B cell (primary cell): ENCODE data around the gene CRAMP1. TPM values are rescaled to one million over a fixed set of nuclear protein-coding genes. Genes with fewer than 3 reads are reported as not detected.

Experiments used
- ATAC-seq: fragments of 200-7000 bp; cut with Tn5 transposase; one replicate; pipeline ENCODE4 v1.10.0; 2021; ENCODE audit warnings: low read depth, mild to moderate bottlenecking, moderate number of reproducible peaks, moderate library complexity
- CTCF ChIA-PET: fragments of 350-600 bp; sonication (Branson Sonifier 250); formaldehyde crosslinking; loops from one replicate; lab custom pipeline; 2021; ENCODE audit warnings: antibody characterized with exemption, inconsistent platforms; lab: Charles Lee
- POLR2A ChIA-PET: fragments of 350-600 bp; sonication (Branson Sonifier 250); formaldehyde crosslinking; loops from one replicate; lab custom pipeline; 2021; ENCODE audit warnings: antibody characterized with exemption; lab: Charles Lee
- DNase-seq: peaks from one replicate; pipeline ENCODE4 v3.0.0; 2013
- H2AFZ ChIP-seq: 2 replicates; pipeline ENCODE4 v1.6.1; 2012; ENCODE audit warnings: mild to moderate bottlenecking, low read depth, low read length; ENCODE audit not compliant: insufficient read depth, poor library complexity, severe bottlenecking
- H3K27ac ChIP-seq, 2 donors: 1 replicate in 1 of 2; 2 replicates in 1 of 2; pipeline ENCODE4 v1.5.1; 2012 to 2013; ENCODE audit warnings: low read length in 2 of 2, mild to moderate bottlenecking in 2 of 2, moderate library complexity in 1 of 2
- H3K27me3 ChIP-seq, 4 experiments: fragments of 200-600 bp in 1 of 4; sonication (generic) in 1 of 4; replicated peaks in 1 of 4; 1 replicate in 2 of 4; 2 replicates in 2 of 4; pipeline versions ENCODE4 v1.6.1 to v1.7.0; 2013 to 2016; ENCODE audit warnings: low read length in 3 of 4, mild to moderate bottlenecking in 2 of 4, mixed read lengths in 1 of 4, moderate library complexity in 1 of 4; ENCODE audit not compliant: insufficient read depth in 4 of 4, control insufficient read depth in 3 of 4; ENCODE audit errors: control extremely low read depth in 1 of 4
- H3K36me3 ChIP-seq, 2 experiments: replicated peaks in 1 of 2; 1 replicate in 1 of 2; 2 replicates in 1 of 2; pipeline versions ENCODE4 v1.6.1 to v1.7.1; 2013; ENCODE audit warnings: low read length in 1 of 2; ENCODE audit not compliant: insufficient read depth in 2 of 2, control insufficient read depth in 1 of 2; ENCODE audit errors: control extremely low read depth in 1 of 2, extremely low read depth in 1 of 2
- H3K4me1 ChIP-seq, 2 donors: fragments of 200-600 bp in 1 of 2; sonication (generic) in 1 of 2; 1 replicate in 1 of 2; 2 replicates in 1 of 2; pipeline versions ENCODE4 v1.5.1 to v1.6.1; 2013 to 2017; ENCODE audit warnings: low read length in 2 of 2; ENCODE audit not compliant: control insufficient read depth in 2 of 2, insufficient read depth in 2 of 2
- H3K4me2 ChIP-seq: replicated peaks from 2 replicates; pipeline ENCODE3; 2012; ENCODE audit warnings: mild to moderate bottlenecking, low read depth, low read length; ENCODE audit not compliant: poor library complexity, severe bottlenecking
- H3K4me3 ChIP-seq, 5 experiments: fragments of 200-600 bp in 1 of 5; sonication (generic) in 1 of 5; 1 replicate in 3 of 5; 2 replicates in 2 of 5; pipeline versions ENCODE4 v1.5.1 to v1.7.0; 2011 to 2016; ENCODE audit warnings: low read length in 4 of 5, mild to moderate bottlenecking in 4 of 5, low read depth in 2 of 5, control low read depth in 1 of 5, moderate library complexity in 1 of 5; ENCODE audit not compliant: insufficient read depth in 1 of 5; ENCODE audit errors: control extremely low read depth in 1 of 5, extremely low read depth in 1 of 5
- H3K79me2 ChIP-seq: fragments of 200-600 bp; sonication (generic); one replicate; pipeline ENCODE4 v1.6.0; 2016; ENCODE audit warnings: low read length; ENCODE audit not compliant: control insufficient read depth, insufficient read depth
- H3K9ac ChIP-seq: fragments of 200-600 bp; sonication (generic); 2 replicates; pipeline ENCODE4 v1.6.1; 2017; ENCODE audit warnings: mild to moderate bottlenecking, low read length, moderate library complexity
- H3K9me3 ChIP-seq, 3 donors: one replicate each; pipeline versions ENCODE4 v1.6.1 to v1.7.1; 2013; ENCODE audit warnings: low read length in 2 of 3; ENCODE audit not compliant: control insufficient read depth in 2 of 3, insufficient read depth in 1 of 3; ENCODE audit errors: control extremely low read depth in 1 of 3
- H4K20me1 ChIP-seq: 2 replicates; pipeline ENCODE4 v1.6.0; 2012; ENCODE audit warnings: mild to moderate bottlenecking, low read length; ENCODE audit not compliant: insufficient read depth, control insufficient read depth, poor library complexity, severe bottlenecking
- H3K27ac Mint-ChIP-seq: one replicate; pipeline ENCODE4 v1.8.0; 2021; ENCODE audit warnings: mixed read lengths
- H3K27me3 Mint-ChIP-seq: one replicate; pipeline ENCODE4 v1.8.0; 2021; ENCODE audit warnings: mixed read lengths
- H3K4me1 Mint-ChIP-seq: one replicate; pipeline ENCODE4 v1.8.0; 2021; ENCODE audit warnings: mixed read lengths
- H3K4me3 Mint-ChIP-seq: one replicate; pipeline ENCODE4 v1.8.0; 2021; ENCODE audit warnings: mixed read lengths
- H3K9me3 Mint-ChIP-seq: one replicate; pipeline ENCODE4 v1.8.0; 2022; ENCODE audit warnings: mixed read lengths; ENCODE audit not compliant: insufficient read depth
- EZH2 ChIP-seq: IDR thresholded peaks from 2 replicates; pipeline ENCODE4 v1.6.1; 2012; ENCODE audit warnings: borderline replicate concordance, low read depth, mild to moderate bottlenecking, moderate library complexity, low read length; ENCODE audit not compliant: insufficient read depth, poor library complexity, severe bottlenecking
- WGBS: methylation state at CpG from one replicate; pipeline ENCODE4 v1.1.5; 2013; ENCODE audit warnings: missing lambda C conversion rate; ENCODE audit not compliant: insufficient coverage; 5-methylcytosine and 5-hydroxymethylcytosine counted together
- intact Hi-C: fragments of 100-400 bp; cut with micrococcal nuclease; formaldehyde crosslinking; loops from one replicate; pipeline ENCODE4 v1.10.0; 2022
- polyA plus RNA-seq: library from polyadenylated mRNA; depleted of rRNA; stranded (reverse); fragments of >200 nt; gene quantifications from 2 replicates; pipeline ENCODE4 v1.2.3, GENCODE V29; 2012
- total RNA-seq, 2 donors: library from RNA; stranded (reverse); fragments of 120-200 nt in 1 of 2; gene quantifications; 1 replicate in 1 of 2; 2 replicates in 1 of 2; pipeline versions ENCODE4 v1.2.3 to v1.2.4, GENCODE V29; 2013 to 2022
- TF ChIP-seq, protein P1 (sequence below): fragments of 200-600 bp; IDR thresholded peaks from one replicate; pipeline ENCODE4 v1.8.0; 2022; ENCODE audit warnings: antibody characterized with exemption, mild to moderate bottlenecking

CRAMP1 gene
- total and polyA plus RNA-seq, 2 donors (not counting 1 experiment from before 2014, with no cell fraction given), result 21.0 to 33.9 TPM

DNA sequence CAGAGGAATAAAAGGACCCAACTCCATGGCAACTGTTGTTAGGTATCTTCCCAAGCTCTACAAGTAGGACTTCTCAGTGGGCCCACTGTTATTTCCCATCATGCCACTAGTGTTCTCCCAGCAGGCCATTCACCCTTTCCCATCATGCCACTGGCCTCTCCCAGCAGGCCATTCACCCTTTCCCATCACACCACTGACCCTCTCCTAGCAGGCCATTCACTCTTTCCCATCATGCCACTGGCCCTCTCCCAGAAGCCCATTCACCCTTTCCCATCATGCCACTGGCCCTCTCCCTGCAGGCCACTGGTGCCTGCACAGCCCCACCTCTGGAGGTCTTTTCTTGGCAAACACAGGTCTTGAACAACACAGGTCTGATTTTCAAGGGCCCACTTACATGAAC, 36.6 kb upstream of the CRAMP1 start:
- H3K4me3 Mint-ChIP-seq, result no peak overlapping the region
- H3K27ac ChIP-seq, result no peak overlapping the region
- DNase-seq (no peak), ATAC-seq (no peak)
- H3K27me3 ChIP-seq, result no peaks in the 10 kb centered on the region
- H3K79me2 ChIP-seq, result no peaks in the 10 kb centered on the region
- no peaks in the 10 kb centered on the region for H3K9me3 ChIP-seq
- no peak overlapping the region for H3K27ac Mint-ChIP-seq
- POLR2A ChIA-PET, result interaction anchor here (0.7 kb wide), 1 partner anchor 50 kb away, joined by 5 read pairs; no protein-coding TSS in a partner anchor
- H3K27me3 Mint-ChIP-seq, result no peaks in the 10 kb centered on the region
- H3K36me3 ChIP-seq, result peaks cover 0 to 3% of the 10 kb centered on the region in 2 experiments
- no peaks in the 10 kb centered on the region for H3K4me1 ChIP-seq
- no peak overlapping the region for H3K4me3 ChIP-seq
- CTCF ChIA-PET, result no interaction called here
- H3K9ac ChIP-seq, result no peak overlapping the region
- H3K4me1 Mint-ChIP-seq, result no peaks in the 10 kb centered on the region
- no peak for TF ChIP-seq EZH2
- TF ChIP-seq, protein P1, sequence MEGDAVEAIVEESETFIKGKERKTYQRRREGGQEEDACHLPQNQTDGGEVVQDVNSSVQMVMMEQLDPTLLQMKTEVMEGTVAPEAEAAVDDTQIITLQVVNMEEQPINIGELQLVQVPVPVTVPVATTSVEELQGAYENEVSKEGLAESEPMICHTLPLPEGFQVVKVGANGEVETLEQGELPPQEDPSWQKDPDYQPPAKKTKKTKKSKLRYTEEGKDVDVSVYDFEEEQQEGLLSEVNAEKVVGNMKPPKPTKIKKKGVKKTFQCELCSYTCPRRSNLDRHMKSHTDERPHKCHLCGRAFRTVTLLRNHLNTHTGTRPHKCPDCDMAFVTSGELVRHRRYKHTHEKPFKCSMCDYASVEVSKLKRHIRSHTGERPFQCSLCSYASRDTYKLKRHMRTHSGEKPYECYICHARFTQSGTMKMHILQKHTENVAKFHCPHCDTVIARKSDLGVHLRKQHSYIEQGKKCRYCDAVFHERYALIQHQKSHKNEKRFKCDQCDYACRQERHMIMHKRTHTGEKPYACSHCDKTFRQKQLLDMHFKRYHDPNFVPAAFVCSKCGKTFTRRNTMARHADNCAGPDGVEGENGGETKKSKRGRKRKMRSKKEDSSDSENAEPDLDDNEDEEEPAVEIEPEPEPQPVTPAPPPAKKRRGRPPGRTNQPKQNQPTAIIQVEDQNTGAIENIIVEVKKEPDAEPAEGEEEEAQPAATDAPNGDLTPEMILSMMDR, result no peak
- H3K9me3 Mint-ChIP-seq, result peaks cover 2% of the 10 kb centered on the region
- intact Hi-C loops, result no loop called here
- no peak overlapping the region for H3K4me2 ChIP-seq
- H4K20me1 ChIP-seq, result no peaks in the 10 kb centered on the region
- H2AFZ ChIP-seq, result no peak overlapping the region

DNA sequence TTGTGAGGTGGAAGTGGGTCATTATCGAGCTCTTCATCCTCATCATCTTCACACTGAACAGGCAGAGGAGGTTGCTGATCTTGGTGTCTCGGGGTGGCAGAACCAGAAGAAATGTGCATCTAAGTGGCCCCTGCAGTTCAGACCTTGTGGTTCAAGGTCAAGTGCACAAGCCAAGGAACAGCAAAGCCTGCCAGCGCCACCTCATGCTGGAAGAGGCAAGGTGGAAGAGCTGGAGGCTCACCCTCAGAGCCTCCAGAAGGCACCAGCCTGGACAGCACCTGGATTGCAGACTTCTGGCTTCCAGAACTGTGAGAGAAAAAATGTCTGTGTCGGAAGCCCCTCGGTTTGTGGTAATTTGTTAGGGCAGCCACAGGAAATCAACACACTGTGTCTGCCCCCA, 32.9 kb upstream of the CRAMP1 start:
- Mint-ChIP-seq H3K4me3 (no peak overlapping the region), H3K27ac (no peak overlapping the region), H3K27me3 (no peaks in the 10 kb centered on the region), H3K9me3 (peaks cover 2% of the 10 kb centered on the region), H3K4me1 (no peaks in the 10 kb centered on the region)
- Histone ChIP-seq H2AFZ (no peak overlapping the region), H3K4me3 (no peak overlapping the region), H3K79me2 (no peaks in the 10 kb centered on the region), H3K9ac (no peak overlapping the region), H3K36me3 (no peaks in the 10 kb centered on the region), H4K20me1 (no peaks in the 10 kb centered on the region), H3K9me3 (peaks cover 0 to 10% (median 0%) of the 10 kb centered on the region in 3 donors), H3K4me1 (no peaks in the 10 kb centered on the region), H3K4me2 (no peak overlapping the region), H3K27me3 (no peaks in the 10 kb centered on the region), H3K27ac (no peak overlapping the region)
- ATAC-seq (no peak), DNase-seq (no peak)
- intact Hi-C loops, result no loop called here
- CTCF ChIA-PET, result no interaction called here
- TF ChIP-seq, protein P1, result no peak
- TF ChIP-seq EZH2, result no peak
- POLR2A ChIA-PET, result no interaction called here
- 73% methylated on average over 4 of the region's 5 CpGs for WGBS
